Measurements from ENCODE around the gene SELENOK.

The SELENOK gene

DNA sequence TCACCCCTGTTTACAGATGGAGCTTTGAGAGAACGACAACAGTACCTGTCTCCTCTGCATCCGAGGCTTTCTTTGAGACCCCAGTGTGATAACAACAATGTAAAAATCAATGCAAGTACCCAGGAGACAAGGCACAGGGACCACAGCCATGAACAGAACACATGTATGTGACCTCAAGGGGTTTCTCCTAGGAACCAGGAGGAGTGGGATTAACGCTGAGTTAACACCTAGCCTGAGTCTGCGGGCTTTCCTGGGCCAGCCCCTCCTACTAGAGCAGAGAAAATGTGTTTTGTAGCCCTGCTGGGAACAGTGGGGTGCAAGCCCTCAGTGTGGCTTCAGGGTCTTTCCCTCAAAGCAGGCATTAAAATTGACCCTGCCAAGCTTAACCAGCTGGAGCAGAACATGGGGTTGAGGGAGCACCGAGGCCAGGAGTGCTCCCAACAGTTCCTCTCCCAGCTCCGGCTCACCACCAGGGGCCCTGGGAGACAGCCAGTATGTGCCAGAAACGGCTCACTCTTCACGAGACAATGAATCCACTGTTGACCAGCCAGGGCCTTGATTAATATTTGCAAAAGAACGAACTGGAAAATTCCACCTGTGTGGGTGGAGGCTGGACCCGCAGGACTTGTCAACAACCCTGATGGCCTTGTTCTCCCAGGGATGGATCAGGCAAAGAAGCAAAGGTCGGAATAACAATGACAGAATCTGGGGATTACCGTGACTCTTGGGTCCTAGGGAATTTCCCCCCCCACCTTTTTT lies 49.0 kb downstream of the SELENOK start:
- no peak for DNase-seq (ENCODE audit: low spot score)

GRCh38 chr3:53841296-53841695 lies 50.4 kb downstream of the SELENOK start:
- DNase-seq (ENCODE audit: low spot score) = no peak

- DNase-seq (ENCODE audit: low spot score) = no peak
Measured at GRCh38 chr3:53837331-53837730, 54.3 kb downstream of the SELENOK start.

- no peak for DNase-seq (ENCODE audit: low spot score)
Measured at GRCh38 chr3:53836084-53836872, 55.4 kb downstream of the SELENOK start.

- DNase-seq (ENCODE audit: low spot score) = no peak
Measured at GRCh38 chr3:53835257-53835656, 56.4 kb downstream of the SELENOK start.

- DNase-seq (ENCODE audit: low spot score) = no peak
Measured at GRCh38 chr3:53834429-53835095, 57.1 kb downstream of the SELENOK start.

Measured in CD4-positive, alpha-beta T cell treated with Interleukin-2 at 100 ng/mL for 4 hours (primary cell).